HepG2 (cell line): Measurements from ENCODE around the gene KLB. TPM values are rescaled to one million over a fixed set of nuclear protein-coding genes. Genes with fewer than 3 reads are reported as not detected.

Experiments used
- NCOA2 ChIP-seq: sonication (generic); formaldehyde crosslinking; IDR thresholded peaks from 2 replicates; pipeline ENCODE4 v1.8.0; 2022; ENCODE audit warnings: inconsistent platforms
- NCOR1 ChIP-seq: fragments of 200-600 bp; sonication (generic); IDR thresholded peaks from 2 replicates; pipeline ENCODE4 v1.7.0; 2017; ENCODE audit warnings: antibody characterized with exemption, low read length, borderline replicate concordance
- NFYC ChIP-seq: IDR thresholded peaks from 2 replicates; pipeline ENCODE4 v1.6.1; 2016; ENCODE audit warnings: missing genetic modification reagents, missing compliant biosample characterization
- PHF21A ChIP-seq: sonication (generic); formaldehyde crosslinking; IDR thresholded peaks from 2 replicates; pipeline ENCODE4 v1.5.0; 2020; ENCODE audit warnings: mild to moderate bottlenecking, missing genetic modification reagents
- POLR2A ChIP-seq, 2 experiments: IDR thresholded peaks; 2 replicates each; pipeline ENCODE4 v1.6.1; 2011; ENCODE audit warnings: low read depth in 2 of 2, low read length in 2 of 2, mild to moderate bottlenecking in 1 of 2, moderate library complexity in 1 of 2; ENCODE audit not compliant: insufficient read depth in 1 of 2
- RXRA ChIP-seq: sonication (generic); formaldehyde crosslinking; IDR thresholded peaks from 2 replicates; pipeline ENCODE4 v1.5.1; 2020; ENCODE audit warnings: missing genetic modification reagents
- SALL1 ChIP-seq: sonication (generic); formaldehyde crosslinking; IDR thresholded peaks from 2 replicates; pipeline ENCODE4 v1.8.0; 2022; ENCODE audit warnings: mild to moderate bottlenecking, missing genetic modification reagents
- SRSF9 ChIP-seq: fragments of 200-400 bp; formaldehyde crosslinking; IDR thresholded peaks from 2 replicates; pipeline ENCODE4 v1.6.1; 2018; ENCODE audit warnings: borderline replicate concordance, mild to moderate bottlenecking, low read depth, low read length; ENCODE audit not compliant: insufficient read depth, poor library complexity, severe bottlenecking
- TBL1XR1 ChIP-seq: fragments of 150-350 bp; IDR thresholded peaks from 2 replicates; pipeline ENCODE4 v1.6.1; 2014; ENCODE audit warnings: borderline replicate concordance, low read length; ENCODE audit not compliant: partially characterized antibody
- THYN1 ChIP-seq: sonication (generic); formaldehyde crosslinking; IDR thresholded peaks from 2 replicates; pipeline ENCODE4 v1.8.1; 2023; ENCODE audit warnings: low read depth, mild to moderate bottlenecking, moderate library complexity, missing genetic modification reagents, borderline replicate concordance
- TMF1 ChIP-seq: sonication (generic); formaldehyde crosslinking; IDR thresholded peaks from 2 replicates; pipeline ENCODE4 v1.8.1; 2022; ENCODE audit warnings: low read depth, missing genetic modification reagents
- ZEB1 ChIP-seq: IDR thresholded peaks from 2 replicates; pipeline ENCODE4 v1.6.1; 2012; ENCODE audit warnings: mild to moderate bottlenecking, low read depth, inconsistent platforms; ENCODE audit not compliant: insufficient replicate concordance
- ZNF264 ChIP-seq: sonication (generic); formaldehyde crosslinking; IDR thresholded peaks from 2 replicates; pipeline ENCODE4 v1.4.0; 2020; ENCODE audit warnings: missing genetic modification reagents
- ZNF317 ChIP-seq: sonication (generic); formaldehyde crosslinking; IDR thresholded peaks from 2 replicates; pipeline ENCODE4 v1.5.0; 2020; ENCODE audit warnings: mild to moderate bottlenecking, missing genetic modification reagents
- ZNF607 ChIP-seq: sonication (generic); formaldehyde crosslinking; IDR thresholded peaks from 2 replicates; pipeline ENCODE4 v1.5.1; 2020; ENCODE audit warnings: missing genetic modification reagents, mild to moderate bottlenecking, borderline replicate concordance
- ZNF766 ChIP-seq: sonication (generic); formaldehyde crosslinking; IDR thresholded peaks from 2 replicates; pipeline ENCODE4 v1.5.0; 2020; ENCODE audit warnings: missing genetic modification reagents, borderline replicate concordance
- ZNF850 ChIP-seq: sonication (generic); formaldehyde crosslinking; conservative IDR thresholded peaks from 2 replicates; pipeline ENCODE4 v1.9.0; 2021; ENCODE audit warnings: mild to moderate bottlenecking, missing genetic modification reagents
- polyA plus RNA-seq, 8 experiments: library from polyadenylated mRNA; depleted of rRNA in 3 of 8; stranded (reverse) in 7 of 8; unstranded in 1 of 8; fragments of >200 nt; fragmentation: Illumina TruSeq in 4 of 8; extraction: Trizol in 4 of 8; gene quantifications; 2 replicates each; pipeline versions ENCODE4 v1.2.1 to v1.2.3, GENCODE V29; 2011 to 2016; ENCODE audit warnings: low read depth in 4 of 8, missing spikeins in 1 of 8, mixed read lengths in 1 of 8; ENCODE audit not compliant: insufficient read depth in 1 of 8
- total RNA-seq, 5 experiments: library from RNA; depleted of rRNA; stranded (reverse); fragments of >200 nt; fragmentation: Illumina TruSeq; extraction: Trizol; gene quantifications; 2 replicates each; pipeline ENCODE4 v1.2.3, GENCODE V29; 2016; ENCODE audit warnings: low read depth in 1 of 5
- TF ChIP-seq, protein P1 (sequence below), 2 experiments: IDR thresholded peaks; 2 replicates each; pipeline ENCODE4 v1.6.1; 2011 to 2012; ENCODE audit warnings: low read length in 2 of 2, borderline replicate concordance in 1 of 2, low read depth in 1 of 2, mild to moderate bottlenecking in 1 of 2, moderate library complexity in 1 of 2
- TF ChIP-seq, protein P2 (sequence below): sonication (generic); formaldehyde crosslinking; IDR thresholded peaks from 2 replicates; pipeline ENCODE4 v1.8.0; 2022; ENCODE audit warnings: mild to moderate bottlenecking, missing genetic modification reagents
- TF ChIP-seq, protein P3 (sequence below): sonication (generic); formaldehyde crosslinking; IDR thresholded peaks from 2 replicates; pipeline ENCODE4 v1.5.0; 2020; ENCODE audit warnings: missing genetic modification reagents
- TF ChIP-seq, protein P4 (sequence below): sonication (generic); formaldehyde crosslinking; IDR thresholded peaks from 2 replicates; pipeline ENCODE4 v1.5.0; 2020; ENCODE audit warnings: missing genetic modification reagents

KLB gene
- total and polyA plus RNA-seq, 2 of the 13 experiments (the other 11 are each of a cell fraction or from before 2014, with no cell fraction given), result 25.3 to 82.0 TPM

DNA sequence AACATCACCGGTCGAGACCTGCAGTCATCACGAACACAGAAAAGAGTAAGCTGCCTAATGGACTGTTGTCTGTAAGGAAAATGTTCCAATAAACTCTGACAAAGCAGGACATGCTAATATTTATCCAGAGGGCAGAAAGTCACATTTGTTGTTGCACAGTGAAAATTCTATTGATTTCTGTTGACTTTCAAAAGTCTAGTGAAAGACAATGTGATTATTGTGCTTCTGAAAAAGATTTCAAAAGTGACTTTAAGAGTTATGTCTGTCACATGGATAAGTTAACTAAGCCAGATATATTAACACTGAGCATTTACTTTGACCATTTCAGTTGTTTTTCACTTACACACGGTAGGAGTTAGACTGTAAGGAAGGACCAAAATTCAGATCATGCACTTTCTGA lies 31.3 kb upstream of the KLB start (continued):
- TF ChIP-seq, protein P1, sequence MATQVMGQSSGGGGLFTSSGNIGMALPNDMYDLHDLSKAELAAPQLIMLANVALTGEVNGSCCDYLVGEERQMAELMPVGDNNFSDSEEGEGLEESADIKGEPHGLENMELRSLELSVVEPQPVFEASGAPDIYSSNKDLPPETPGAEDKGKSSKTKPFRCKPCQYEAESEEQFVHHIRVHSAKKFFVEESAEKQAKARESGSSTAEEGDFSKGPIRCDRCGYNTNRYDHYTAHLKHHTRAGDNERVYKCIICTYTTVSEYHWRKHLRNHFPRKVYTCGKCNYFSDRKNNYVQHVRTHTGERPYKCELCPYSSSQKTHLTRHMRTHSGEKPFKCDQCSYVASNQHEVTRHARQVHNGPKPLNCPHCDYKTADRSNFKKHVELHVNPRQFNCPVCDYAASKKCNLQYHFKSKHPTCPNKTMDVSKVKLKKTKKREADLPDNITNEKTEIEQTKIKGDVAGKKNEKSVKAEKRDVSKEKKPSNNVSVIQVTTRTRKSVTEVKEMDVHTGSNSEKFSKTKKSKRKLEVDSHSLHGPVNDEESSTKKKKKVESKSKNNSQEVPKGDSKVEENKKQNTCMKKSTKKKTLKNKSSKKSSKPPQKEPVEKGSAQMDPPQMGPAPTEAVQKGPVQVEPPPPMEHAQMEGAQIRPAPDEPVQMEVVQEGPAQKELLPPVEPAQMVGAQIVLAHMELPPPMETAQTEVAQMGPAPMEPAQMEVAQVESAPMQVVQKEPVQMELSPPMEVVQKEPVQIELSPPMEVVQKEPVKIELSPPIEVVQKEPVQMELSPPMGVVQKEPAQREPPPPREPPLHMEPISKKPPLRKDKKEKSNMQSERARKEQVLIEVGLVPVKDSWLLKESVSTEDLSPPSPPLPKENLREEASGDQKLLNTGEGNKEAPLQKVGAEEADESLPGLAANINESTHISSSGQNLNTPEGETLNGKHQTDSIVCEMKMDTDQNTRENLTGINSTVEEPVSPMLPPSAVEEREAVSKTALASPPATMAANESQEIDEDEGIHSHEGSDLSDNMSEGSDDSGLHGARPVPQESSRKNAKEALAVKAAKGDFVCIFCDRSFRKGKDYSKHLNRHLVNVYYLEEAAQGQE (IDR thresholded peaks at IDR 0.05; ENCODE audit: borderline replicate concordance in 1 of 2, low read depth in 1 of 2, low read length in 2 of 2), result no peak
- TF ChIP-seq ZNF607 (CRISPR knock-in tag), result no peak
- TF ChIP-seq, protein P2, sequence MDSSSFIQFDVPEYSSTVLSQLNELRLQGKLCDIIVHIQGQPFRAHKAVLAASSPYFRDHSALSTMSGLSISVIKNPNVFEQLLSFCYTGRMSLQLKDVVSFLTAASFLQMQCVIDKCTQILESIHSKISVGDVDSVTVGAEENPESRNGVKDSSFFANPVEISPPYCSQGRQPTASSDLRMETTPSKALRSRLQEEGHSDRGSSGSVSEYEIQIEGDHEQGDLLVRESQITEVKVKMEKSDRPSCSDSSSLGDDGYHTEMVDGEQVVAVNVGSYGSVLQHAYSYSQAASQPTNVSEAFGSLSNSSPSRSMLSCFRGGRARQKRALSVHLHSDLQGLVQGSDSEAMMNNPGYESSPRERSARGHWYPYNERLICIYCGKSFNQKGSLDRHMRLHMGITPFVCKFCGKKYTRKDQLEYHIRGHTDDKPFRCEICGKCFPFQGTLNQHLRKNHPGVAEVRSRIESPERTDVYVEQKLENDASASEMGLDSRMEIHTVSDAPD, result no peak
- no peak for TF ChIP-seq SRSF9
- TF ChIP-seq ZNF850, result no peak
- peak; percentile 66; the same call in 1 of the 2 replicates for TF ChIP-seq SALL1 (CRISPR knock-in tag)
- no peak for TF ChIP-seq ZEB1
- TF ChIP-seq RXRA, result no peak
- no peak for TF ChIP-seq POLR2A (IDR thresholded peaks at IDR 0.05; ENCODE audit: insufficient read depth in 1 of 2, low read depth in 2 of 2, low read length in 2 of 2)
- no peak for TF ChIP-seq TBL1XR1
- TF ChIP-seq, protein P3, sequence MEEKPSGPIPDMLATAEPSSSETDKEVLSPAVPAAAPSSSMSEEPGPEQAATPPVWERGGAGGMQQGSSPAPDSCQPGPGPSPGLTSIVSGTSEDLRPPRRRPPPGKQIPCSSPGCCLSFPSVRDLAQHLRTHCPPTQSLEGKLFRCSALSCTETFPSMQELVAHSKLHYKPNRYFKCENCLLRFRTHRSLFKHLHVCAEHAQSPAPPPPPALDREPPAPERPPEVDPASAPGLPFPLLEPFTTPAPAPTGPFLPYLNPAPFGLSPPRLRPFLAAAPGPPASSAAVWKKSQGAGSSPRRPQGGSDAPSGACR, result no peak
- TF ChIP-seq ZNF766 (CRISPR knock-in tag), result no peak
- no peak for TF ChIP-seq THYN1 (CRISPR knock-in tag)
- TF ChIP-seq ZNF317, result no peak
- peak; percentile 34; the same call in 1 of the 2 replicates for TF ChIP-seq PHF21A
- peak; percentile 87 for TF ChIP-seq NCOA2 (CRISPR knock-in tag)
- TF ChIP-seq, protein P4, sequence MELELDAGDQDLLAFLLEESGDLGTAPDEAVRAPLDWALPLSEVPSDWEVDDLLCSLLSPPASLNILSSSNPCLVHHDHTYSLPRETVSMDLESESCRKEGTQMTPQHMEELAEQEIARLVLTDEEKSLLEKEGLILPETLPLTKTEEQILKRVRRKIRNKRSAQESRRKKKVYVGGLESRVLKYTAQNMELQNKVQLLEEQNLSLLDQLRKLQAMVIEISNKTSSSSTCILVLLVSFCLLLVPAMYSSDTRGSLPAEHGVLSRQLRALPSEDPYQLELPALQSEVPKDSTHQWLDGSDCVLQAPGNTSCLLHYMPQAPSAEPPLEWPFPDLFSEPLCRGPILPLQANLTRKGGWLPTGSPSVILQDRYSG (CRISPR knock-in tag), result no peak
- TF ChIP-seq ZNF264 (CRISPR knock-in tag), result peak; percentile 38; the same call in 1 of the 2 replicates
- no peak for TF ChIP-seq TMF1
- TF ChIP-seq NFYC (CRISPR knock-in tag), result no peak
- TF ChIP-seq NCOR1, result peak; percentile 74; the same call in 1 of the 2 replicates
